HFFc6 (cell line): Measurements from ENCODE around the gene NUFIP1. TPM values are rescaled to one million over a fixed set of nuclear protein-coding genes. Genes with fewer than 3 reads are reported as not detected.

Experiments used
- DNase-seq: peaks from one replicate; pipeline ENCODE4 v3.0.0-alpha.2; 2018
- H3K27ac Mint-ChIP-seq: 2 replicates; pipeline ENCODE4 v1.8.0; 2020; ENCODE audit warnings: mild to moderate bottlenecking, mixed read lengths
- H3K27me3 Mint-ChIP-seq: 2 replicates; pipeline ENCODE4 v1.8.0; 2021; ENCODE audit warnings: mild to moderate bottlenecking, moderate library complexity, mixed read lengths; ENCODE audit not compliant: insufficient read depth
- H3K36me3 Mint-ChIP-seq: 2 replicates; pipeline ENCODE4 v1.8.0; 2021; ENCODE audit warnings: low read depth, mixed read lengths
- H3K4me1 Mint-ChIP-seq: 2 replicates; pipeline ENCODE4 v1.8.0; 2020; ENCODE audit warnings: low read depth, mixed read lengths
- H3K4me3 Mint-ChIP-seq: 2 replicates; pipeline ENCODE4 v1.8.0; 2020; ENCODE audit warnings: mild to moderate bottlenecking, moderate library complexity, mixed read lengths
- H3K9me3 Mint-ChIP-seq: 2 replicates; pipeline ENCODE4 v1.8.0; 2020; ENCODE audit warnings: mild to moderate bottlenecking, mixed read lengths
- total RNA-seq, 6 experiments: library from RNA; stranded (reverse); fragmentation: NEBNext Ultra II Directional; extraction: Animal tissue kit (Norgen Biotek cat#: 25700); gene quantifications; 2 replicates in 1 of 6; 3 replicates in 5 of 6; pipeline ENCODE4 v1.2.3, GENCODE V29; 2021
- TF ChIP-seq, protein P1 (sequence below): fragments of 200-600 bp; sonication (generic); IDR thresholded peaks from 2 replicates; pipeline ENCODE4 v1.5.0; 2021; ENCODE audit warnings: antibody characterized with exemption, mild to moderate bottlenecking

Gene NUFIP1
- total RNA-seq, 6 experiments from 2014 or later, result 5.7 to 8.4 (median 7.3) TPM

DNA sequence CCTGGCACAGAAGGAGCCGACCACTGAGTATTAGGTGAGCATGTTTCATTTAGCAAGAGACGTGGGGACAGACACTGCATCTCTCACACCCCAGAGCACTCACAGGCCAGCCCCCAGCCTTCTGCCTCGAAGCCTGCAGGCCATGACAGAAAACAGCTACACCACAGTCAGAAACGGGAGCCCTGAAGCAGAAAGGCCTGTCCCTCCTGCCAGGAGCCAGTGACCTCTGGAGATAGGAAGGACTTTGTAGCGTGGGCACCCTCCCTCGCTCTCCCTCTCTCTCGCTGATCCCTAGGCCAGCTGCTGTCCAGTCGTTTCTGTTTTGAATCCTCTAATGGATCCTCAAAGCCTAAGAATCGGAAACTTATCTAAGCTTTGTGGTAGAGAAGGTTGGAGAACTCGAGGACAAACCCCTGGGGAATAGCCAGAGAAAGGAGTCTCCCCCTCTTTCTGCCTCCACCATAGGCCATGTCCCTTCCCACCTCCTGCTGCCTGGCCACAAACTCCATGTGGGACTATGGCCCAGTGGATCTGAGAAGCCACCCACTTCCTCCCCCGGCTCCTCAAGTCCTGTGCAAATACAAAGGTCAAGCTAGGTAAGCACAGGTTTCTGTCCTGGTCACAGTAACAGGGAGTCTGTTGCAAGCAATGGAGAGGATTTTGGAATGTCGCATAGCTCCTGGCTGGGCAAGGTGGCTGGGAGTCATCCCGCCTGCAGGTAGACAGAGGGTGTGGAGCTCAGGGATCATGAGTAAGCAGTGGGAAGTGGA is 95.1 kb downstream of the NUFIP1 start:
- no peaks in the 10 kb centered on the region for H3K4me1 Mint-ChIP-seq
- peaks cover 3% of the 10 kb centered on the region; the same call in 1 of the 2 replicates for H3K27me3 Mint-ChIP-seq
- H3K27ac Mint-ChIP-seq, result no peak overlapping the region

More for the DNA sequence above, 95.1 kb downstream of the NUFIP1 start:
- TF ChIP-seq, protein P1, sequence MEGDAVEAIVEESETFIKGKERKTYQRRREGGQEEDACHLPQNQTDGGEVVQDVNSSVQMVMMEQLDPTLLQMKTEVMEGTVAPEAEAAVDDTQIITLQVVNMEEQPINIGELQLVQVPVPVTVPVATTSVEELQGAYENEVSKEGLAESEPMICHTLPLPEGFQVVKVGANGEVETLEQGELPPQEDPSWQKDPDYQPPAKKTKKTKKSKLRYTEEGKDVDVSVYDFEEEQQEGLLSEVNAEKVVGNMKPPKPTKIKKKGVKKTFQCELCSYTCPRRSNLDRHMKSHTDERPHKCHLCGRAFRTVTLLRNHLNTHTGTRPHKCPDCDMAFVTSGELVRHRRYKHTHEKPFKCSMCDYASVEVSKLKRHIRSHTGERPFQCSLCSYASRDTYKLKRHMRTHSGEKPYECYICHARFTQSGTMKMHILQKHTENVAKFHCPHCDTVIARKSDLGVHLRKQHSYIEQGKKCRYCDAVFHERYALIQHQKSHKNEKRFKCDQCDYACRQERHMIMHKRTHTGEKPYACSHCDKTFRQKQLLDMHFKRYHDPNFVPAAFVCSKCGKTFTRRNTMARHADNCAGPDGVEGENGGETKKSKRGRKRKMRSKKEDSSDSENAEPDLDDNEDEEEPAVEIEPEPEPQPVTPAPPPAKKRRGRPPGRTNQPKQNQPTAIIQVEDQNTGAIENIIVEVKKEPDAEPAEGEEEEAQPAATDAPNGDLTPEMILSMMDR, result no peak
- H3K9me3 Mint-ChIP-seq, result no peaks in the 10 kb centered on the region
- no peak overlapping the region for H3K4me3 Mint-ChIP-seq
- DNase-seq, result no peak
- H3K36me3 Mint-ChIP-seq, result no peaks in the 10 kb centered on the region

Other genes with a start within 250 kb of the NUFIP1 start
- gene GPALPP1, start 67 bp upstream of the NUFIP1 start, total RNA-seq, result 10 to 100 TPM; 22.1 to 25.8 (median 23.5) TPM
- 10 to 100 TPM; 22.9 to 31.5 (median 24.7) TPM for gene GTF2F2, start 131.0 kb upstream of the NUFIP1 start, total RNA-seq
- 1 to 10 TPM in 4 of 6 experiments, under 1 TPM in 2; 0.73 to 4.5 (median 1.1) TPM for gene KCTD4, start 211.6 kb upstream of the NUFIP1 start, total RNA-seq